Activated CD4-positive, alpha-beta T cell treated with anti-CD3 and anti-CD28 coated beads for 4 hours (primary cell): ENCODE measurements around the gene ARID3A.

Experiments used
- DNase-seq, 2 donors: peaks; one replicate each; pipeline ENCODE4 v3.0.0-alpha.2; 2020

ARID3A gene

DNA sequence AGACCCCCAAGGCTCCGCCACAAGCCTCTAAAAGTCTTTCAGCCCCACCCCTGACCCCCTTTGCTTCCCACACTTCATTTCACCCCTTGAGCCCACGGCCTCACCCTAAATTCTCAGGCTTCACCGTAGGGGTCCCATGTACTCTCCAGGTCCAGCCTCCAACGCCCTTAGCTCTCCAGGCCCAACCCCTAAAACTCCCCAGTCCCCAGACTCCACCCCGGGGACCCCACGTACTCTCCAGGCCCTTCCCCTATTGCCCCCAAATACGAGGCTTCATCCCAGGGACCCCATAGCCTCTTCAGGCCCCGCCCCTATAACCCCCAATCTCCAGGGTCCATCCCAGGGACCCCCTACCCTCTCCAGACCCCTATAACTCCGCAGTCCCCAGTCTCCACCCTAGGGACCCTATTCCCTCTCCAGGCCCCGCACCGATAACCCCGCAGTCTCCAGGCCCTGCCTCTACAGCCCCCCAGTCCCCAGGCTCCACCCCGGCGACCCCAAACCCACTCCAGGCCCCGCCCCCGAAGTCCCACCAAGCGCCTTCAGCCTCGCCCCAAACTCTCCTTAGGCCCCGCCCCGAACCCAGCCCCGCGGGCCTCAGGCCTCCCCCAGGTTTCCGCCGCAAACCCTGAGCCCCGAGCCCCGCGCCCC, 33.5 kb upstream of the ARID3A start:
- no peak for DNase-seq

DNA sequence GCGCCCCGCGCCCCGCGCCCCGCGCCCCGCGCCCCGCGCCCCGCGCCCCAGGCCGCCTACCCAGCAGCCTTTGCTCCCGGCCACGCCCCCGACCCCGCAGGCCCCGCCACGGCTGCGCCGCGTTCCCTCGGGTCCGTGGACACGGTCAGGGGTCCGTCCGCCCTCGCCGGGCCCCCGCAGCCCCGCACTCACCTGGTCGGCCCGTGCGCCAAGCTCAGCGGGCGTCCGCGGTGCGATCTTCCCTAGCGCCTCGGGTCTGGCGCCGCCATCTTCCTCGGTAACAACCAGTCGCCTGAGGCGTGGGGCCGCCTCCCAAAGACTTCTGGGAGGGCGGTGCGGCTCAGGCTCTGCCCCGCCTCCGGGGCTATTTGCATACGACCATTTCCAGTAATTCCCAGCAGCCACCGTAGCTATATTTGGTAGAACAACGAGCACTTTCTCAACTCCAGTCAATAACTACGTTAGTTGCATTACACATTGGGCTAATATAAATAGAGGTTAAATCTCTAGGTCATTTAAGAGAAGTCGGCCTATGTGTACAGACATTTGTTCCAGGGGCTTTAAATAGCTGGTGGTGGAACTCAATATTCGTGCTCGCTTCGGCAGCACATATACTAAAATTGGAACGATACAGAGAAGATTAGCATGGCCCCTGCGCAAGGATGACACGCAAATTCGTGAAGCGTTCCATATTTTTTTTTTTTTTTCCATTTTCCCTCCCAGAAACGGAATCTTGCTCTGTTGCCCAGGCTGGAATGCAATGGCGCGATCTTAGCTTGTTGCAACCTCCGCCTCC, 32.7 kb upstream of the ARID3A start, which contains the start of the genes MED16 and RNU6-9:
Gene MED16 (minus strand): TSS at position 294 of the 796 bp plus-strand sequence. CDS start 2,056 bp downstream, outside the sequence.
Gene RNU6-9 (plus strand): TSS at position 591 of the 796 bp plus-strand sequence.
- peak; percentile 87 to 92 for DNase-seq

DNA sequence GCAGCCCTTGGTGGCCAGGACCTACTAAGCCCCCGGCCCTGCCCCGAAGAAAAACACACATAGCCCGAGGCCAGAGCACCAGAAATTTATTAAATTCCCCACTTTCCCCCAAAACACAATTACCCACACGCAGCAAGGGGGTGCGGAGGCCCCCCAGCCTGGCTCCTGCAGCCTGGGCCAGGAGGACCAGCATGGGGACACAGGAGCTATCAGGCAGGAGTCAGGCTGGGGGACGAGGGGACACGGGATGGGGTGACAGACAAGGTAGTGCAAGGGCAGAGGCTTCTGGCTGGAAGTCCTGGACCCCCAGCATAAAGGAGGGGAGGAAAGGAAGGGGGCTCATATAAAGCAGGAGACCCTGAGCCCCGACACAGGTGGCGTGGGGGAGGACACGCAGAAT, 29.4 kb upstream of the ARID3A start:
- no peak for DNase-seq

GRCh38 chr19:896999-897398, 28.8 kb upstream of the ARID3A start:
- DNase-seq = no peak

DNA sequence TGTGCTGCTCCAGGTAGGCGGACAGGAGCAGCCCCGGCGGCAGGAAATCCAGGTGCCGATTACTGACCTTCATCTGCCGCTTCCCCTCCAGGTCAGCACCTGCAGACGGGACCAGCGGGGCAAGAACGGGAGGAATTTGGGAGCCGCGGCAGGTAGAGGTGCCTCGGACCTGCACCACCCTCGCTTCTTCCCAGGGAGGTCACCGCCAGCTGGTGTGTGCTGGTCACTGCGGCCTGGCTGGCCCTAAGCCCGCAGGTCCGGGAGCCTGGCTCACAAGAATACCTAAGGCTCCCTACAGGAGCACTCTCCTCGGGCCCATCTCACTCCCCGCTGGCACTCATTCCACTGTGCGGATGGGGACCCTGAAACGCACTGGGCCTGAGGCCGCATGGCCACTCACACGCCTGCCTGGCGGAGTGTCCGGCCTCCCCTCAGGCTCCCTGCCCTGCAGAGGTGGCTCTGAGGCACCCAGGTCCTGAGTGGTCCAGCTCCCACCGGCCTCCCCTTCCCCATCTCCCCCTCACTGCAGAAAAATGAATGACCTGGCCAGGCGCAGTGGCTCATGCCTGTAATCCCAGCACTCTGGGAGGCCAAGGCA, 28.3 kb upstream of the ARID3A start:
- DNase-seq = no peak

- no peak for DNase-seq
Observed at GRCh38 chr19:898663-899062, 27.2 kb upstream of the ARID3A start.

GRCh38 chr19:899336-900042, 26.3 kb upstream of the ARID3A start:
- DNase-seq = no peak

- no peak for DNase-seq
Observed at GRCh38 chr19:900043-900301, 25.9 kb upstream of the ARID3A start.

DNA sequence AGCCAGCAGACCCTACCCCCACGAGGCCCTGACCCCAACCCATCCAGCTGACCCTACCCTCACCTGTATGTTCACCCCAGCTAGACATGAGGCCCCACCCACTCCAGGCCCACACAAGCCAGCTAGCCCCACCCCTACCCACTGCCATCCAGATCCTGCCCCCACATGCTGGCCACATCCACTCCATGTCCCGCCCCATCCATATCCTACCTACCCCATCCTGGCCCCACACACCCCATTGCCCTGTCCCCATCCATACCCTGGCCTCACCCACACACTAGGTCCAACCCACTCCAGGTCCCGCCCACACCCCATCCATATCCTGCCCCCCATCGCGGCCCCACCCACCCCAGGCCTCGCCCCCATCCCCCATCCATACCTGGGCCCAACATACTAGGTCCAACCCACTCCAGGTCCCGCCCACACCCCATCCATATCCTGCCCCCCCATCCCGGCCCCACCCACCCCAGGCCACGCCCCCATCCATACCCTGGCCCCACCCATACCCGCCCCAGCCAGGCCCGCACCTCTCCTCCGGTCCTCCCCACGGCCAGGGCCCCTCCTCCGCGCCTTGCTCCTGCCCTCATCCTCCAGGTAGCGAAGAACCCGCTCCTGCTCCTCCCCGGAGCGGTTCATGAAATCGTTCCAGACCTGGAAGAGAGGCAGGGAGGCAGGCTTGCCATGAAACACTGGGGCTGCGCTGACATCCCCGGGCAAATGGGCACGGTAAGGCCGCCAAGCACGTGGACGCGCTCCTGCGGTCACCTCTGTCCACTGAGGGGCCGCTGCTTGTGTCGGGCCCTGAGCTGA, 25.3 kb upstream of the ARID3A start:
- no peak for DNase-seq

GRCh38 chr19:901216-902092, 24.4 kb upstream of the ARID3A start:
- DNase-seq = no peak

DNA sequence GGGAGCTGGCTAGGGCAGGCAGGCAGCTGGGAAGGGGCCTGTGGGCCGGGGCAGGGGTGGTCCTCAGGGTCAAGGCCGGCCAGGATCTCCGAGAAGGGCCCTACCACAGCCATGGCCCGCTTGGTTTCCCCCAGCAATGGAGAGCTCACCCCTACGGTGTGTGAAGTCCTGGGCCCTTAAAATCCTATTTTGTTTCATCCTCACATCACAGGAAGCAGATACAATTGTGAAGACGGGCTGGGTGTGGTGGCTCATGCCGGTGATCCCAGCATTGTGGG, 23.8 kb upstream of the ARID3A start:
- DNase-seq = no peak

DNA sequence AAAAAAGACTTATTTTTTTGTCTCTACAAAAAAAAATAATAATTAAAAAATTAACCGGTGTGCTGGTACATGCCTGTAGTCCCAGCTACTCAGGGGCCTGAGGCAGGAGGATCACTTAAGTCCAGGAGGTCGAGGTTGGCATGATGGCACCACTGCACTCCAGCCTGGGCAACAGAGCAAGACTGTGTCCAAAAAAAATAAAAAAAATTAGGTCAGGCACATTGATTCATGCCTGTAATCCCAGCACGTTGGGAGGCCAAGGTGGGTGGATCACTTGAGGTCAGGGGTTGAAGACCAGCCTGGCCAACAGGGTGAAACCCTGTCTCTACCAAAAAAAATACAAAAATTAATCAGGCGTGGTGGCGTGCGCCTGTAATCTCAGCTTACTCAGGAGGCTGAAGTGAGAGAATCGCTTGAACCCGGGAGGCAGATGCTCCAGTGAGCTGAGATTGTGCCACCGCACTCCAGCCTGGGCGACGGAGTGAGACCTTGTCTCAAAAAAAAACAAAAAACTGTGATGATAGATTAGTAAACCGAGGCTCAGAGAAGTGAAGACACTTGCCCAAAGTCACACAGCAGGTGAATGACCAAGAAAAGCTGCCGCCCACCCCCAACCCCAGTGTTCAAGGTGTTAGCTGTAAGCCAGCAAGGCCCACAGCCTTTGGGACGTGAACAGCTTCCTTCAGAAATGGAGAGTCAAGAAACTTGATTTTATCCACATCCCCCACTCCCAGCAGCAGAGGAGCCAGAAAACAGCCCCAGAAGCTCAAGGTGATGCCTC, 23.2 kb upstream of the ARID3A start:
- no peak for DNase-seq

DNA sequence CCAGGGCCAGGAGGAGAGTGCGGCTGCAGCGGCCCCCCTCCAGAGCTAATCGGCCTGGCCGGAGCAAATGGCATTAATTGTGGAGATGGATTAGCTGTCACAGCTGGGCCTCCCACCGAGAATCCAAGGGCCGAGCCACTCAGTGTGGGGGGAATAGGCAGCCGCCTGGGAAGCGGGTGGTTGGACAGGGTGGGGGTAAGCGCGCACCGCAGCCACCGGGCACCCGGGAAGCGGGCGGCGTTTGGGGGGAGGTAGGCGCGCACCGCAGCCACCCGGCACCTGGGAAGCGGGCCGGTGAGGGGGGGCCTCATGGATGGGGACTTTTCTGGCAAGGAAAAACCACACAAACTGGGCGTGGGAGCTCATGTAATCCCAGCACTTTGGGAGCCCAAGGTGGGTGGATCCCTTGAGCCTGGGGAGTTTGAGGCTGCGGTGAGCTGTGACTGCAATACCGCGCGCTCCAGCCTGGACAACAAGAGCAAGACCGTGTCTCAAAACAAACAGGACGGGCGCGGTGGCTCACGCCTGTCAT, 22.5 kb upstream of the ARID3A start:
- DNase-seq = no peak

DNA sequence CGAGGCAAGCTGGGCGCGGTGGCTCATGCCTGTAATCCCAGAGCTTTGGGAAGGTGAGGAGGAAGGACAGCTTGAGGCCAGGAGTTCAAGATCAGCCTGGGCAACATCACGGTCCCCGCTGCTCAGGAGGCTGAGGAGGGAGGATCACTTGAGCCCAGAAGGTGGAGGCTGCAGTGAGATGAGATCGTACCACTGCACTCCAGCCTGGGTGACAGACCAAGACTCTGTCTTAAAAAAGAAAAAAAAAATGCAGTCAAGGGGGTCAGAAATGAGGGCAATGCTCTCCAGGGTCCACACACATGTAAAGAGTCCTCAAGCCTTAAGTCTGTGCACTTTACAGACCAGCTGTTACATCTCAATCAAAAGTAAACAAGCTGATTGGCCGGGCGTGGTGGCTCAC, 21.3 kb upstream of the ARID3A start:
- DNase-seq = no peak

- no peak for DNase-seq
Observed at GRCh38 chr19:906480-906879, 19.4 kb upstream of the ARID3A start.

- no peak for DNase-seq
Observed at GRCh38 chr19:907183-907853, 18.5 kb upstream of the ARID3A start.

- no peak for DNase-seq
Observed at GRCh38 chr19:911197-912033, 14.4 kb upstream of the ARID3A start.

- peak in 1 of 2 donors; percentile 41 for DNase-seq
Observed at GRCh38 chr19:912181-913079, 13.4 kb upstream of the ARID3A start.
